SH-SY5Y (cell line): ENCODE results near the gene TFDP1.

Experiments
- GATA2 ChIP-seq: IDR thresholded peaks from 2 replicates; pipeline ENCODE4 v1.6.1; 2011; ENCODE audit warnings: mild to moderate bottlenecking, low read depth, low read length
- GATA3 ChIP-seq: IDR thresholded peaks from 2 replicates; pipeline ENCODE4 v1.6.1; 2011; ENCODE audit warnings: low read depth, mild to moderate bottlenecking, low read length, moderate library complexity

The TFDP1 gene

GRCh38 chr13:113584205-113584869 lies at the start of gene TFDP1:
Gene TFDP1 (plus strand): TSS chr13:113584753. CDS start chr13:113585838, 1,085 bp downstream.
- no peak for TF ChIP-seq GATA3
- no peak for TF ChIP-seq GATA2

GRCh38 chr13:113535381-113535781 lies 49.2 kb upstream of the TFDP1 start:
- no peak for TF ChIP-seq GATA3
- no peak for TF ChIP-seq GATA2

GRCh38 chr13:113536461-113537110 lies 48.0 kb upstream of the TFDP1 start:
- no peak for TF ChIP-seq GATA2
- TF ChIP-seq GATA3 = no peak

- no peak for TF ChIP-seq GATA3
Observed at GRCh38 chr13:113537205-113537604, 47.3 kb upstream of the TFDP1 start.

GRCh38 chr13:113537909-113538688 lies 46.5 kb upstream of the TFDP1 start:
- TF ChIP-seq GATA3 (no peak), GATA2 (no peak)

GRCh38 chr13:113538689-113539058 lies 45.9 kb upstream of the TFDP1 start:
- TF ChIP-seq GATA3 = no peak
- peak; percentile 72 for TF ChIP-seq GATA2

GRCh38 chr13:113539176-113539575 lies 45.4 kb upstream of the TFDP1 start:
- TF ChIP-seq GATA3 = no peak
- no peak for TF ChIP-seq GATA2

GRCh38 chr13:113539822-113540221 lies 44.7 kb upstream of the TFDP1 start:
- no peak for TF ChIP-seq GATA3

GRCh38 chr13:113540523-113540922 lies 44.0 kb upstream of the TFDP1 start:
- TF ChIP-seq GATA3 = no peak
- no peak for TF ChIP-seq GATA2

- TF ChIP-seq GATA2 = no peak
- no peak for TF ChIP-seq GATA3
Observed at GRCh38 chr13:113542751-113543424, 41.7 kb upstream of the TFDP1 start.

- TF ChIP-seq GATA3 (no peak; the same call in 1 of the 2 replicates), GATA2 (peak; percentile 99)
Observed at GRCh38 chr13:113544071-113544891, 40.3 kb upstream of the TFDP1 start.

- TF ChIP-seq GATA2 (no peak), GATA3 (no peak)
Observed at GRCh38 chr13:113544896-113545295, 39.7 kb upstream of the TFDP1 start.

GRCh38 chr13:113545455-113545930 lies 39.1 kb upstream of the TFDP1 start:
- TF ChIP-seq GATA3 = no peak
- TF ChIP-seq GATA2 = no peak
